Sigmoid colon (tissue), 4 donors: ENCODE measurements around the gene DNAJC12.

Experiments
- CTCF ChIP-seq, 4 experiments: fragments of 450-650 bp in 3 of 4; fragments of 200-600 bp in 1 of 4; IDR thresholded peaks; one replicate each; pipeline ENCODE4 v1.5.1; 2016 to 2019; ENCODE audit warnings: antibody characterized with exemption in 4 of 4, mild to moderate bottlenecking in 3 of 4, moderate library complexity in 2 of 4
- EP300 ChIP-seq, 4 donors: sonication (generic); formaldehyde crosslinking; IDR thresholded peaks; one replicate each; pipeline ENCODE4 v1.6.1; 2017; ENCODE audit warnings: antibody characterized with exemption in 4 of 4
- POLR2A ChIP-seq, 2 donors: fragments of 450-650 bp; IDR thresholded peaks; one replicate each; pipeline ENCODE4 v1.6.1; 2016; ENCODE audit warnings: antibody characterized with exemption in 2 of 2, mild to moderate bottlenecking in 2 of 2, moderate library complexity in 2 of 2
- POLR2AphosphoS5 ChIP-seq, 4 donors: sonication (generic); formaldehyde crosslinking; IDR thresholded peaks; one replicate each; pipeline ENCODE4 v1.6.1; 2017; ENCODE audit warnings: antibody characterized with exemption in 4 of 4

DNA sequence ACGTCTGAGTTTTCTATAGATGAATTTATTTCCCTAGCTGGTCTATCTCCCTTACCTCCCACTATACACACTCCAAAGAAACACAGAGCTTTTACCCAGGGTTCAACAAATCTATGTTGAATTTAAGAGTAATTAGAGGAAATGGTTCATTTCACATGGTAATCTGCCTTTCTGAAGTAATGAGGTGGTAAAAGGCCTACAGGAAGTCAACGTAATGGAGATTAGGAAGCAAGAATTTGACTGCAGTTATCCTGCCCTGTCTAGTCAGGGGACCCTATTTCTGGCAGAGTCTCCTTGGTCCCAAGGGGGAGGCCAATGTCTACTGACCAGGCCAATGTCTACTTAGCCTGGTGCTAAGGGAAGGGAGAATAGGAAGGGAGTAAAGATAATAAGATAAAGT lies 25.1 kb upstream of the DNAJC12 start:
- no peak for TF ChIP-seq CTCF (IDR thresholded peaks at IDR 0.05)
- no peak for TF ChIP-seq POLR2A (IDR thresholded peaks at IDR 0.05)
- TF ChIP-seq EP300 (IDR thresholded peaks at IDR 0.05): no peak
- TF ChIP-seq POLR2AphosphoS5 (IDR thresholded peaks at IDR 0.05): no peak
